Activated CD4-positive, alpha-beta T cell treated with anti-CD3 and anti-CD28 coated beads for 1 hour (primary cell): Measurements from ENCODE around the gene KLRC3.
"Not testable (repeated sequence)": the region's sequence is repeated elsewhere in the genome, so short reads cannot be mapped to it uniquely, and the experiment has no call there.

Experiments
- DNase-seq: peaks from one replicate; pipeline ENCODE4 v3.0.0-alpha.2; 2020

KLRC3 gene

GRCh38 chr12:10398168-10398567 is 22.2 kb downstream of the KLRC3 start:
- DNase-seq: no peak

- DNase-seq: no peak
Measured at GRCh38 chr12:10397296-10397695, 23.1 kb downstream of the KLRC3 start.

- DNase-seq: not testable (repeated sequence)
Measured at GRCh38 chr12:10396176-10396575, 24.2 kb downstream of the KLRC3 start.

GRCh38 chr12:10395390-10395998 is 24.9 kb downstream of the KLRC3 start:
- DNase-seq: no peak

- not testable (repeated sequence) for DNase-seq
Measured at GRCh38 chr12:10394531-10395152, 25.8 kb downstream of the KLRC3 start.

GRCh38 chr12:10393291-10393690 is 27.1 kb downstream of the KLRC3 start:
- no peak for DNase-seq

- no peak for DNase-seq
Measured at GRCh38 chr12:10392394-10392930, 27.9 kb downstream of the KLRC3 start.

- DNase-seq: not testable (repeated sequence)
Measured at GRCh38 chr12:10390991-10391390, 29.4 kb downstream of the KLRC3 start.

- no peak for DNase-seq
Measured at GRCh38 chr12:10389904-10390303, 30.5 kb downstream of the KLRC3 start, which contains the start of gene KLRK1. KLRK1 (minus strand) TSS chr12:10390041; CDS start chr12:10388810, 1,231 bp downstream.

GRCh38 chr12:10388624-10389413 is 31.6 kb downstream of the KLRC3 start:
- DNase-seq: no peak

GRCh38 chr12:10387498-10387897 is 32.9 kb downstream of the KLRC3 start:
- not testable (repeated sequence) for DNase-seq

- no peak for DNase-seq
Measured at GRCh38 chr12:10386857-10387256, 33.5 kb downstream of the KLRC3 start.

GRCh38 chr12:10385166-10385613 is 35.2 kb downstream of the KLRC3 start:
- no peak for DNase-seq

- DNase-seq: no peak
Measured at GRCh38 chr12:10384191-10384590, 36.2 kb downstream of the KLRC3 start.

- no peak for DNase-seq
Measured at GRCh38 chr12:10381928-10382628, 38.3 kb downstream of the KLRC3 start.

- DNase-seq: not testable (repeated sequence)
Measured at GRCh38 chr12:10378737-10379136, 41.7 kb downstream of the KLRC3 start.

GRCh38 chr12:10374624-10375018 is 45.8 kb downstream of the KLRC3 start:
- no peak for DNase-seq

GRCh38 chr12:10372559-10372958 is 47.8 kb downstream of the KLRC3 start:
- no peak for DNase-seq

GRCh38 chr12:10371893-10372535 is 48.4 kb downstream of the KLRC3 start:
- not testable (repeated sequence) for DNase-seq

- DNase-seq: no peak
Measured at GRCh38 chr12:10369557-10370415, 50.6 kb downstream of the KLRC3 start.
